Fibroblast of gingiva (primary cell): ENCODE measurements around the gene SPACA7.

Experiments
- DNase-seq: peaks from one replicate; pipeline ENCODE4 v3.0.0-alpha.2; 2011; ENCODE audit warnings: low read depth

Gene SPACA7

GRCh38 chr13:112466132-112467058 is 90.2 kb downstream of the SPACA7 start:
- no peak for DNase-seq

GRCh38 chr13:112467236-112467635 is 91.1 kb downstream of the SPACA7 start:
- no peak for DNase-seq

- DNase-seq: no peak
Measured at GRCh38 chr13:112468069-112468468, 91.9 kb downstream of the SPACA7 start.

- no peak for DNase-seq
Measured at GRCh38 chr13:112469071-112469745, 93.1 kb downstream of the SPACA7 start.

GRCh38 chr13:112473818-112474217 is 97.7 kb downstream of the SPACA7 start:
- no peak for DNase-seq

GRCh38 chr13:112474869-112475268 is 98.7 kb downstream of the SPACA7 start:
- no peak for DNase-seq

- no peak for DNase-seq
Measured at GRCh38 chr13:112475889-112476288, 99.7 kb downstream of the SPACA7 start.

- no peak for DNase-seq
Measured at GRCh38 chr13:112477070-112477619, 101.0 kb downstream of the SPACA7 start.

- DNase-seq: no peak
Measured at GRCh38 chr13:112479389-112479788, 103.2 kb downstream of the SPACA7 start.

GRCh38 chr13:112481458-112481857 is 105.3 kb downstream of the SPACA7 start:
- DNase-seq: no peak

- DNase-seq: no peak
Measured at GRCh38 chr13:112483299-112483698, 107.1 kb downstream of the SPACA7 start.
